SK-N-SH (cell line): ENCODE results near the gene MBNL2. TPM values are rescaled to one million over a fixed set of nuclear protein-coding genes. Genes with fewer than 3 reads are reported as not detected.

Experiments used
- CTCF ChIA-PET: fragments of 300-600, 350-600 bp; formaldehyde crosslinking; extraction: SDS; loops from one replicate; lab custom pipeline; 2021; lab: Yijun Ruan, JAX
- POLR2A ChIA-PET: fragments of 350-600 bp; sonication (Branson Sonifier 250); formaldehyde crosslinking; extraction: SDS; loops from one replicate; lab custom pipeline; 2020; ENCODE audit warnings: antibody characterized with exemption, inconsistent platforms; lab: Yijun Ruan, JAX
- DNase-seq: peaks from one replicate; pipeline ENCODE4 v3.0.0; 2012
- H2AFZ ChIP-seq: fragments of 200-600 bp; sonication (generic); 2 replicates; pipeline ENCODE4 v1.8.1; 2016; ENCODE audit warnings: antibody characterized with exemption, mild to moderate bottlenecking, low read depth
- H3F3A ChIP-seq: fragments of 200-600 bp; sonication (generic); replicated peaks from 2 replicates; pipeline ENCODE3; 2016; ENCODE audit warnings: antibody characterized with exemption, mild to moderate bottlenecking; ENCODE audit not compliant: insufficient read depth
- H3K27ac ChIP-seq, 2 experiments: fragments of 200-500 bp in 1 of 2; fragments of 200-600 bp in 1 of 2; sonication (Bioruptor generic) in 1 of 2; sonication (generic), shearing (Covaris generic) in 1 of 2; 2 replicates each; pipeline versions ENCODE4 v1.5.1 to v1.6.1; 2014 to 2016; ENCODE audit warnings: low read depth in 2 of 2, inconsistent platforms in 1 of 2, low read length in 1 of 2, mild to moderate bottlenecking in 1 of 2, mixed read lengths in 1 of 2
- H3K27me3 ChIP-seq: fragments of 200-600 bp; sonication (generic), shearing (Covaris generic); 2 replicates; pipeline ENCODE4 v1.6.1; 2016; ENCODE audit warnings: mixed run types; ENCODE audit not compliant: insufficient read depth
- H3K36me3 ChIP-seq, 2 experiments: fragments of 200-500 bp in 1 of 2; fragments of 200-600 bp in 1 of 2; sonication (Bioruptor generic) in 1 of 2; sonication (generic) in 1 of 2; replicated peaks in 1 of 2; 2 replicates each; pipeline versions ENCODE3 to v1.5.1; 2014 to 2016; ENCODE audit warnings: low read length in 1 of 2, mild to moderate bottlenecking in 1 of 2; ENCODE audit not compliant: insufficient read depth in 2 of 2, control insufficient read depth in 1 of 2
- H3K4me1 ChIP-seq, 2 experiments: fragments of 200-500 bp in 1 of 2; fragments of 200-600 bp in 1 of 2; sonication (Bioruptor generic) in 1 of 2; sonication (generic), shearing (Covaris generic) in 1 of 2; 2 replicates each; pipeline versions ENCODE4 v1.5.1 to v1.6.1; 2014 to 2016; ENCODE audit warnings: low read depth in 1 of 2, low read length in 1 of 2, mixed run types in 1 of 2; ENCODE audit not compliant: insufficient read depth in 2 of 2, control insufficient read depth in 1 of 2
- H3K4me2 ChIP-seq: fragments of 200-600 bp; sonication (generic), shearing (Covaris generic); 2 replicates; pipeline ENCODE4 v1.6.1; 2017; ENCODE audit warnings: mixed run types
- H3K4me3 ChIP-seq, 2 experiments: fragments of 200-500 bp in 1 of 2; fragments of 200-600 bp in 1 of 2; sonication (Bioruptor generic) in 1 of 2; sonication (generic), shearing (Covaris generic) in 1 of 2; 2 replicates each; pipeline versions ENCODE4 v1.5.1 to v1.8.1; 2014 to 2016; ENCODE audit warnings: low read depth in 2 of 2, inconsistent platforms in 1 of 2, low read length in 1 of 2, mild to moderate bottlenecking in 1 of 2, mixed read lengths in 1 of 2, moderate library complexity in 1 of 2
- H3K79me2 ChIP-seq: fragments of 200-600 bp; sonication (generic); 2 replicates; pipeline ENCODE4 v1.8.1; 2017; ENCODE audit warnings: mild to moderate bottlenecking; ENCODE audit not compliant: insufficient read depth
- H3K9ac ChIP-seq: fragments of 200-600 bp; sonication (generic); 2 replicates; pipeline ENCODE4 v1.6.1; 2017; ENCODE audit warnings: mixed run types
- H3K9me2 ChIP-seq: fragments of 200-600 bp; sonication (generic); 2 replicates; pipeline ENCODE4 v1.6.1; 2017; ENCODE audit warnings: mixed run types
- H3K9me3 ChIP-seq: fragments of 200-600 bp; sonication (generic); 2 replicates; pipeline ENCODE4 v1.6.1; 2017; ENCODE audit warnings: mixed run types, mild to moderate bottlenecking, moderate library complexity
- H4K20me1 ChIP-seq: fragments of 200-600 bp; sonication (generic); 2 replicates; pipeline ENCODE4 v1.6.1; 2017; ENCODE audit warnings: mild to moderate bottlenecking, mixed run types; ENCODE audit not compliant: insufficient read depth
- CHD2 ChIP-seq: fragments of 150-350 bp; IDR thresholded peaks from 2 replicates; pipeline ENCODE4 v1.6.1; 2018; ENCODE audit warnings: low read length; ENCODE audit not compliant: partially characterized antibody
- EP300 ChIP-seq, 2 experiments: IDR thresholded peaks; 2 replicates each; pipeline versions ENCODE4 v1.4.0 to v1.6.1; 2012; ENCODE audit warnings: borderline replicate concordance in 1 of 2, low read depth in 1 of 2, low read length in 1 of 2
- EZH2phosphoT487 ChIP-seq: fragments of 200-600 bp; sonication (generic); IDR thresholded peaks from 2 replicates; pipeline ENCODE4 v1.6.1; 2017; ENCODE audit warnings: low read depth, mixed run types, mild to moderate bottlenecking, antibody characterized with exemption, moderate library complexity, borderline replicate concordance
- FOXJ3 ChIP-seq: sonication (generic); formaldehyde crosslinking; IDR thresholded peaks from 2 replicates; pipeline ENCODE4 v1.5.1; 2020; ENCODE audit warnings: mild to moderate bottlenecking, missing genetic modification reagents
- FOXM1 ChIP-seq: IDR thresholded peaks from 2 replicates; pipeline ENCODE4 v1.4.0; 2012; ENCODE audit warnings: low read depth, mild to moderate bottlenecking
- GATA2 ChIP-seq: sonication (generic); formaldehyde crosslinking; IDR thresholded peaks from 2 replicates; pipeline ENCODE4 v1.5.0; 2020; ENCODE audit warnings: mild to moderate bottlenecking, missing genetic modification reagents
- MEF2A ChIP-seq: IDR thresholded peaks from 2 replicates; pipeline ENCODE4 v1.4.0; 2012; ENCODE audit warnings: low read depth, borderline replicate concordance
- MXI1 ChIP-seq: IDR thresholded peaks from 2 replicates; pipeline ENCODE4 v1.6.1; 2012; ENCODE audit warnings: mild to moderate bottlenecking, low read depth, low read length, improper control_type of control experiment
- NRF1 ChIP-seq: IDR thresholded peaks from 2 replicates; pipeline ENCODE4 v1.6.1; 2012; ENCODE audit warnings: low read depth, mild to moderate bottlenecking, low read length
- RCOR1 ChIP-seq: fragments of 150-350 bp; IDR thresholded peaks from 2 replicates; pipeline ENCODE4 v1.6.1; 2017; ENCODE audit warnings: antibody characterized with exemption, low read length
- RFX5 ChIP-seq: IDR thresholded peaks from 2 replicates; pipeline ENCODE4 v1.6.1; 2012; ENCODE audit warnings: mild to moderate bottlenecking, improper control_type of control experiment, low read length
- TAF1 ChIP-seq: IDR thresholded peaks from 2 replicates; pipeline ENCODE4 v1.6.1; 2012; ENCODE audit warnings: low read depth, mild to moderate bottlenecking, low read length, moderate library complexity, borderline replicate concordance
- TCF12 ChIP-seq: IDR thresholded peaks from 2 replicates; pipeline ENCODE4 v1.4.0; 2012
- YY1 ChIP-seq: IDR thresholded peaks from 2 replicates; pipeline ENCODE4 v1.4.0; 2012; ENCODE audit warnings: low read depth, mild to moderate bottlenecking
- WGBS: methylation state at CpG from one replicate; pipeline ENCODE4 v1.1.6; 2017; ENCODE audit warnings: low lambda C conversion rate; 5-methylcytosine and 5-hydroxymethylcytosine counted together
- polyA plus RNA-seq, 3 experiments: library from polyadenylated mRNA; depleted of rRNA; stranded (reverse); fragments of >200 nt; gene quantifications; 2 replicates each; pipeline ENCODE4 v1.2.3, GENCODE V29; 2012
- TF ChIP-seq, protein P1 (sequence below): IDR thresholded peaks from 2 replicates; pipeline ENCODE4 v1.4.0; 2012; ENCODE audit warnings: low read depth
- TF ChIP-seq, protein P2 (sequence below): IDR thresholded peaks from 2 replicates; pipeline ENCODE4; 2012
- TF ChIP-seq, protein P3 (sequence below): IDR thresholded peaks from 2 replicates; pipeline ENCODE4 v1.4.0; 2012; ENCODE audit warnings: low read depth, borderline replicate concordance
- TF ChIP-seq, protein P4 (sequence below): fragments of 150-350 bp; IDR thresholded peaks from 2 replicates; pipeline ENCODE4 v1.6.1; 2016; ENCODE audit warnings: mild to moderate bottlenecking, low read depth, low read length
- TF ChIP-seq, protein P5 (sequence below): IDR thresholded peaks from 2 replicates; pipeline ENCODE4 v1.6.1; 2012; ENCODE audit warnings: mild to moderate bottlenecking, low read depth, low read length, moderate library complexity

The MBNL2 gene
- polyA plus RNA-seq, 1 of the 3 experiments (the other 2 are of a cell fraction), result 24.5 TPM

DNA sequence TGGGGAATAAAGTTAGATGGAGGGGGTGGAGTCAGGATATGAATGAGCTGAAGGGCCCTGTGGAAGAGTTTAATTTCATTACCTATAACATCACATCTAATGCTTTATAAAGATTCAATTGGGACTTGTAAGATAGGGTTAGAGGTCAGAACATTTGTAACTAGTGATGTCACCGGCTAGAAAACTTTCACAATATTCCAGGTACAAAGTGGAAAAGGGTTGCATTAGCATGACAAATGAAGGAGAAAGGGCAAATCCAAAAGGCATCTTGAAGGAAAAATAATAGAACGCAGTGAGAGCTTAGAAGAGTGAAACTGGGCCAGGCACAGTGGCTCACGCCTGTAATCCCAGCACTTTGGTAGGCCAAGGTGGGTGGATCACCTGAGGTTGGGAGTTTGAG lies 7.6 kb downstream of the MBNL2 start:
- Histone ChIP-seq H3K9me2 (no peaks in the 10 kb centered on the region), H3K36me3 (peaks cover 24 to 43% of the 10 kb centered on the region in 2 experiments), H3K27ac (peak overlapping the region in 1 of 2 experiments; percentile 83; a peak in 2 of 4 replicates), H3K4me1 (peaks cover 40 to 45% of the 10 kb centered on the region in 2 experiments), H3K9me3 (no peaks in the 10 kb centered on the region), H2AFZ (no peak overlapping the region), H3K27me3 (no peaks in the 10 kb centered on the region), H3F3A (peaks cover 45% of the 10 kb centered on the region), H3K4me2 (peak overlapping the region; percentile 68), H4K20me1 (peaks cover 12% of the 10 kb centered on the region; the same call in 1 of the 2 replicates), H3K4me3 (no peak overlapping the region), H3K9ac (no peak overlapping the region), H3K79me2 (peaks cover 99% of the 10 kb centered on the region)
- DNase-seq, result no peak
- POLR2A ChIA-PET, result no interaction called here
- TF ChIP-seq NRF1 (no peak), TCF12 (no peak), RFX5 (no peak), RCOR1 (no peak), FOXJ3 (CRISPR knock-in tag) (no peak), FOXM1 (no peak), EP300 (IDR thresholded peaks at IDR 0.05; ENCODE audit: borderline replicate concordance in 1 of 2, low read depth in 1 of 2, low read length in 1 of 2) (no peak), CHD2 (no peak), MXI1 (no peak), TAF1 (no peak), GATA2 (CRISPR knock-in tag) (no peak), MEF2A (no peak), EZH2phosphoT487 (no peak), YY1 (no peak)
- TF ChIP-seq, protein P1, sequence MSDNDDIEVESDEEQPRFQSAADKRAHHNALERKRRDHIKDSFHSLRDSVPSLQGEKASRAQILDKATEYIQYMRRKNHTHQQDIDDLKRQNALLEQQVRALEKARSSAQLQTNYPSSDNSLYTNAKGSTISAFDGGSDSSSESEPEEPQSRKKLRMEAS, result no peak
- TF ChIP-seq, protein P2, sequence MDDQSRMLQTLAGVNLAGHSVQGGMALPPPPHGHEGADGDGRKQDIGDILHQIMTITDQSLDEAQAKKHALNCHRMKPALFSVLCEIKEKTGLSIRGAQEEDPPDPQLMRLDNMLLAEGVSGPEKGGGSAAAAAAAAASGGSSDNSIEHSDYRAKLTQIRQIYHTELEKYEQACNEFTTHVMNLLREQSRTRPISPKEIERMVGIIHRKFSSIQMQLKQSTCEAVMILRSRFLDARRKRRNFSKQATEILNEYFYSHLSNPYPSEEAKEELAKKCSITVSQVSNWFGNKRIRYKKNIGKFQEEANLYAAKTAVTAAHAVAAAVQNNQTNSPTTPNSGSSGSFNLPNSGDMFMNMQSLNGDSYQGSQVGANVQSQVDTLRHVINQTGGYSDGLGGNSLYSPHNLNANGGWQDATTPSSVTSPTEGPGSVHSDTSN, result no peak
- TF ChIP-seq, protein P3, sequence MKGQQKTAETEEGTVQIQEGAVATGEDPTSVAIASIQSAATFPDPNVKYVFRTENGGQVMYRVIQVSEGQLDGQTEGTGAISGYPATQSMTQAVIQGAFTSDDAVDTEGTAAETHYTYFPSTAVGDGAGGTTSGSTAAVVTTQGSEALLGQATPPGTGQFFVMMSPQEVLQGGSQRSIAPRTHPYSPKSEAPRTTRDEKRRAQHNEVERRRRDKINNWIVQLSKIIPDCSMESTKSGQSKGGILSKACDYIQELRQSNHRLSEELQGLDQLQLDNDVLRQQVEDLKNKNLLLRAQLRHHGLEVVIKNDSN, result no peak
- TF ChIP-seq, protein P4, sequence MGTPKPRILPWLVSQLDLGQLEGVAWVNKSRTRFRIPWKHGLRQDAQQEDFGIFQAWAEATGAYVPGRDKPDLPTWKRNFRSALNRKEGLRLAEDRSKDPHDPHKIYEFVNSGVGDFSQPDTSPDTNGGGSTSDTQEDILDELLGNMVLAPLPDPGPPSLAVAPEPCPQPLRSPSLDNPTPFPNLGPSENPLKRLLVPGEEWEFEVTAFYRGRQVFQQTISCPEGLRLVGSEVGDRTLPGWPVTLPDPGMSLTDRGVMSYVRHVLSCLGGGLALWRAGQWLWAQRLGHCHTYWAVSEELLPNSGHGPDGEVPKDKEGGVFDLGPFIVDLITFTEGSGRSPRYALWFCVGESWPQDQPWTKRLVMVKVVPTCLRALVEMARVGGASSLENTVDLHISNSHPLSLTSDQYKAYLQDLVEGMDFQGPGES, result no peak
- TF ChIP-seq, protein P5, sequence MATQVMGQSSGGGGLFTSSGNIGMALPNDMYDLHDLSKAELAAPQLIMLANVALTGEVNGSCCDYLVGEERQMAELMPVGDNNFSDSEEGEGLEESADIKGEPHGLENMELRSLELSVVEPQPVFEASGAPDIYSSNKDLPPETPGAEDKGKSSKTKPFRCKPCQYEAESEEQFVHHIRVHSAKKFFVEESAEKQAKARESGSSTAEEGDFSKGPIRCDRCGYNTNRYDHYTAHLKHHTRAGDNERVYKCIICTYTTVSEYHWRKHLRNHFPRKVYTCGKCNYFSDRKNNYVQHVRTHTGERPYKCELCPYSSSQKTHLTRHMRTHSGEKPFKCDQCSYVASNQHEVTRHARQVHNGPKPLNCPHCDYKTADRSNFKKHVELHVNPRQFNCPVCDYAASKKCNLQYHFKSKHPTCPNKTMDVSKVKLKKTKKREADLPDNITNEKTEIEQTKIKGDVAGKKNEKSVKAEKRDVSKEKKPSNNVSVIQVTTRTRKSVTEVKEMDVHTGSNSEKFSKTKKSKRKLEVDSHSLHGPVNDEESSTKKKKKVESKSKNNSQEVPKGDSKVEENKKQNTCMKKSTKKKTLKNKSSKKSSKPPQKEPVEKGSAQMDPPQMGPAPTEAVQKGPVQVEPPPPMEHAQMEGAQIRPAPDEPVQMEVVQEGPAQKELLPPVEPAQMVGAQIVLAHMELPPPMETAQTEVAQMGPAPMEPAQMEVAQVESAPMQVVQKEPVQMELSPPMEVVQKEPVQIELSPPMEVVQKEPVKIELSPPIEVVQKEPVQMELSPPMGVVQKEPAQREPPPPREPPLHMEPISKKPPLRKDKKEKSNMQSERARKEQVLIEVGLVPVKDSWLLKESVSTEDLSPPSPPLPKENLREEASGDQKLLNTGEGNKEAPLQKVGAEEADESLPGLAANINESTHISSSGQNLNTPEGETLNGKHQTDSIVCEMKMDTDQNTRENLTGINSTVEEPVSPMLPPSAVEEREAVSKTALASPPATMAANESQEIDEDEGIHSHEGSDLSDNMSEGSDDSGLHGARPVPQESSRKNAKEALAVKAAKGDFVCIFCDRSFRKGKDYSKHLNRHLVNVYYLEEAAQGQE, result no peak
- CTCF ChIA-PET, result interaction anchor here (0.9 to 8.6 kb wide), 3 partner anchors 114 to 120 kb away, joined by 3 to 80 read pairs (median 4); no protein-coding TSS in a partner anchor
- 99% methylated on average over 3 of the region's 3 CpGs for WGBS
